22Rv1 (cell line): ENCODE results near the gene SAFB2.

ENCODE experiments used
- H3K27ac ChIP-seq: fragments of 450-650 bp; 2 replicates; pipeline ENCODE4 v1.5.1; 2017
- CTCF ChIP-seq: fragments of 450-650 bp; IDR thresholded peaks from 2 replicates; pipeline ENCODE4 v1.5.1; 2017; ENCODE audit warnings: mild to moderate bottlenecking
- ZFX ChIP-seq: fragments of 450-650 bp; IDR thresholded peaks from 2 replicates; pipeline ENCODE4 v1.6.1; 2017; ENCODE audit warnings: antibody characterized with exemption, borderline replicate concordance

Gene SAFB2

GRCh38 chr19:5627395-5627904 is 4.9 kb upstream of the SAFB2 start:
- H3K27ac ChIP-seq: no peak overlapping the region
- no peak for TF ChIP-seq ZFX
- TF ChIP-seq CTCF: no peak

- no peak overlapping the region for H3K27ac ChIP-seq
- TF ChIP-seq ZFX (no peak), CTCF (no peak)
Observed at GRCh38 chr19:5625641-5626040, 3.1 kb upstream of the SAFB2 start.

GRCh38 chr19:5624741-5625278 is 2.2 kb upstream of the SAFB2 start:
- TF ChIP-seq CTCF (no peak), ZFX (no peak)
- peak overlapping the region; percentile 92; the same call in 1 of the 2 replicates for H3K27ac ChIP-seq

- peak overlapping the region; percentile 92 for H3K27ac ChIP-seq
- TF ChIP-seq CTCF: no peak
- TF ChIP-seq ZFX: no peak
Observed at GRCh38 chr19:5624018-5624663, 1.6 kb upstream of the SAFB2 start.

GRCh38 chr19:5623397-5624017 is 931 bp upstream of the SAFB2 start:
- TF ChIP-seq CTCF (no peak), ZFX (no peak)
- H3K27ac ChIP-seq: peak overlapping the region; percentile 92

- H3K27ac ChIP-seq: peak overlapping the region; percentile 92
- TF ChIP-seq CTCF (no peak), ZFX (no peak)
Observed at GRCh38 chr19:5621945-5622464, 571 bp downstream of the SAFB2 start.
